ENCODE data around the gene CATSPER3.

DNA sequence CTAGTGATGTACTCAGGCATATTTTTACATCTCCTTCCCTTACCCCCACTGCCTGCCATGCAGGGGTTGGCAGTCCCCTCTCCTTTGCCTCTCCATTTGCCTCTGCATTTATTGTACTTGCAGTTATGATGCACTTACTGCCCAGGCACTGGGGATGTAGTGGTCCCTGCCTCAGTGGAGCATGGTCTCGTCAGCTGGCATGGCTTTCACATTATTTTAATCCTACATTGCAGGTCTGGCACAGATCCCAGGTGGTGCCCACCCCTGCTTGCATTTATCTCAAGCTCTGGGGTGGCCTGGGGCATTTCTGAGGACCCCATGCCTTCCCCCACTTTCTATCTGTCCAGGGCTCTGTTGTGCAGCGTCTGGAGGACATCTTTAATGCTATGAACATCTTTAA lies 89.5 kb downstream of the CATSPER3 start:
- TF ChIP-seq CTCF (IDR thresholded peaks at IDR 0.05; ENCODE audit: insufficient read depth, low read length): no peak
- TF ChIP-seq GABPA (IDR thresholded peaks at IDR 0.05; ENCODE audit: low read depth): no peak
